Fibroblast of lung (primary cell): ENCODE data around the gene SMIM38. TPM values are rescaled to one million over a fixed set of nuclear protein-coding genes. Genes with fewer than 3 reads are reported as not detected.

Experiments
- DNase-seq, 2 donors: peaks; one replicate each; pipeline versions ENCODE4 v3.0.0 to v3.0.0-alpha.2; 2010; ENCODE audit warnings: low read depth in 2 of 2
- H2AFZ ChIP-seq: 2 replicates; pipeline ENCODE4 v1.5.1; 2012; ENCODE audit warnings: low read length, control low read depth, inconsistent platforms
- H3K27ac ChIP-seq: 2 replicates; pipeline ENCODE4 v1.5.1; 2011; ENCODE audit warnings: low read length, control low read depth; ENCODE audit not compliant: insufficient read depth
- H3K27me3 ChIP-seq: 2 replicates; pipeline ENCODE4 v1.5.1; 2011; ENCODE audit warnings: mild to moderate bottlenecking, low read length; ENCODE audit not compliant: control insufficient read depth, insufficient read depth
- H3K36me3 ChIP-seq: 2 replicates; pipeline ENCODE4 v1.5.1; 2011; ENCODE audit warnings: low read length; ENCODE audit not compliant: control insufficient read depth, insufficient read depth
- H3K4me1 ChIP-seq: 2 replicates; pipeline ENCODE4 v1.5.1; 2011; ENCODE audit warnings: low read length; ENCODE audit not compliant: control insufficient read depth, insufficient read depth; ENCODE audit errors: extremely low read depth
- H3K4me2 ChIP-seq: 2 replicates; pipeline ENCODE4 v1.5.1; 2011; ENCODE audit warnings: low read length, control low read depth; ENCODE audit not compliant: insufficient read depth; ENCODE audit errors: extremely low read depth
- H3K4me3 ChIP-seq, 4 experiments: fragments of 200-600 bp in 1 of 4; sonication (generic) in 1 of 4; replicated peaks in 1 of 4; 2 replicates each; pipeline ENCODE4 v1.5.1; 2011 to 2016; ENCODE audit warnings: low read length in 4 of 4, low read depth in 3 of 4, mild to moderate bottlenecking in 3 of 4, control low read depth in 2 of 4, inconsistent platforms in 1 of 4, mixed read lengths in 1 of 4; ENCODE audit not compliant: insufficient read depth in 1 of 4; ENCODE audit errors: control extremely low read depth in 1 of 4
- H3K79me2 ChIP-seq: 2 replicates; pipeline ENCODE4 v1.5.1; 2012; ENCODE audit warnings: mild to moderate bottlenecking, low read length, inconsistent platforms; ENCODE audit not compliant: control insufficient read depth, insufficient read depth
- H3K9ac ChIP-seq: 2 replicates; pipeline ENCODE4 v1.5.1; 2011; ENCODE audit warnings: mild to moderate bottlenecking, low read length, control low read depth; ENCODE audit not compliant: insufficient read depth
- H3K9me3 ChIP-seq: 2 replicates; pipeline ENCODE4 v1.5.1; 2012; ENCODE audit warnings: low read depth, low read length; ENCODE audit not compliant: control insufficient read depth, insufficient read depth
- H4K20me1 ChIP-seq: 2 replicates; pipeline ENCODE4 v1.5.1; 2011; ENCODE audit warnings: low read length; ENCODE audit not compliant: control insufficient read depth, insufficient read depth; ENCODE audit errors: extremely low read depth
- CTCF ChIP-seq, 2 donors: IDR thresholded peaks in 1 of 2; conservative IDR thresholded peaks in 1 of 2; 1 replicate in 1 of 2; 2 replicates in 1 of 2; pipeline ENCODE4 v1.5.1; 2011 to 2012; ENCODE audit warnings: low read length in 2 of 2, control low read depth in 1 of 2, inconsistent platforms in 1 of 2, low read depth in 1 of 2, mild to moderate bottlenecking in 1 of 2
- EZH2 ChIP-seq: IDR thresholded peaks from 2 replicates; pipeline ENCODE4 v1.5.1; 2012; ENCODE audit warnings: low read length, control low read depth, mild to moderate bottlenecking; ENCODE audit errors: missing control alignments
- polyA plus RNA-seq, 2 donors: library from polyadenylated mRNA; depleted of rRNA in 1 of 2; stranded (reverse) in 1 of 2; unstranded in 1 of 2; fragments of >200 nt; gene quantifications; 2 replicates each; pipeline ENCODE4 v1.2.1, GENCODE V29; 2011 to 2012; ENCODE audit warnings: missing spikeins in 1 of 2
- total RNA-seq: library from RNA; depleted of rRNA; stranded (reverse); fragments of >200 nt; gene quantifications from 2 replicates; pipeline ENCODE4 v1.2.1, GENCODE V29; 2014

Gene SMIM38
- total and polyA plus RNA-seq, 2 donors (not counting 1 experiment from before 2014, with no cell fraction given): 0.06 to 0.33 TPM

GRCh38 chr11:69161117-69161407 is 5.3 kb downstream of the SMIM38 start:
- H3K9ac ChIP-seq: no peak overlapping the region
- DNase-seq: no peak
- TF ChIP-seq CTCF (conservative IDR thresholded peaks at IDR 0.05 in 1 of 2, IDR thresholded peaks at IDR 0.05 in 1 of 2; ENCODE audit: low read depth in 1 of 2, low read length in 2 of 2) (no peak), EZH2 (no peak)
- H3K36me3 ChIP-seq: no peaks in the 10 kb centered on the region
- no peak overlapping the region for H3K4me3 ChIP-seq
- no peaks in the 10 kb centered on the region for H3K79me2 ChIP-seq
- H2AFZ ChIP-seq: no peak overlapping the region
- peaks cover under 1% of the 10 kb centered on the region for H3K4me1 ChIP-seq
- H4K20me1 ChIP-seq: no peaks in the 10 kb centered on the region
- H3K27me3 ChIP-seq: no peaks in the 10 kb centered on the region
- no peak overlapping the region for H3K27ac ChIP-seq
- H3K4me2 ChIP-seq: no peak overlapping the region
- H3K9me3 ChIP-seq: no peaks in the 10 kb centered on the region

- no peak for TF ChIP-seq EZH2
- no peak for TF ChIP-seq CTCF (conservative IDR thresholded peaks at IDR 0.05 in 1 of 2, IDR thresholded peaks at IDR 0.05 in 1 of 2; ENCODE audit: low read depth in 1 of 2, low read length in 2 of 2)
- no peaks in the 10 kb centered on the region for H4K20me1 ChIP-seq
- no peak overlapping the region for H3K9ac ChIP-seq
- no peak for DNase-seq
- H3K79me2 ChIP-seq: no peaks in the 10 kb centered on the region
- H3K27ac ChIP-seq: no peak overlapping the region
- no peaks in the 10 kb centered on the region for H3K9me3 ChIP-seq
- no peaks in the 10 kb centered on the region for H3K27me3 ChIP-seq
- H2AFZ ChIP-seq: no peak overlapping the region
- no peak overlapping the region for H3K4me3 ChIP-seq
- no peaks in the 10 kb centered on the region for H3K36me3 ChIP-seq
- no peak overlapping the region for H3K4me2 ChIP-seq
- peaks cover 10% of the 10 kb centered on the region for H3K4me1 ChIP-seq
Observed at GRCh38 chr11:69162505-69162904, 6.8 kb downstream of the SMIM38 start.

- no peak overlapping the region for H2AFZ ChIP-seq
- DNase-seq: no peak
- TF ChIP-seq EZH2: no peak
Observed at GRCh38 chr11:69163842-69164241, 8.1 kb downstream of the SMIM38 start.

More at GRCh38 chr11:69163842-69164241, 8.1 kb downstream of the SMIM38 start:
- no peak overlapping the region for H3K4me2 ChIP-seq
- H4K20me1 ChIP-seq: no peaks in the 10 kb centered on the region
- no peak overlapping the region for H3K4me3 ChIP-seq
- no peak overlapping the region for H3K27ac ChIP-seq
- peaks cover 10% of the 10 kb centered on the region for H3K4me1 ChIP-seq
- no peaks in the 10 kb centered on the region for H3K36me3 ChIP-seq
- no peaks in the 10 kb centered on the region for H3K9me3 ChIP-seq
- no peaks in the 10 kb centered on the region for H3K27me3 ChIP-seq
- H3K9ac ChIP-seq: no peak overlapping the region
- H3K79me2 ChIP-seq: no peaks in the 10 kb centered on the region
